IPS DF 19.7 (cell line): ENCODE results near the gene NDC80.
"Not testable (repeated sequence)": the region's sequence is repeated elsewhere in the genome, so short reads cannot be mapped to it uniquely, and the experiment has no call there.

Experiments
- DNase-seq: peaks from one replicate; pipeline ENCODE4 v3.0.0-alpha.2; 2013; ENCODE audit warnings: low read depth, low spot score

The NDC80 gene

DNA sequence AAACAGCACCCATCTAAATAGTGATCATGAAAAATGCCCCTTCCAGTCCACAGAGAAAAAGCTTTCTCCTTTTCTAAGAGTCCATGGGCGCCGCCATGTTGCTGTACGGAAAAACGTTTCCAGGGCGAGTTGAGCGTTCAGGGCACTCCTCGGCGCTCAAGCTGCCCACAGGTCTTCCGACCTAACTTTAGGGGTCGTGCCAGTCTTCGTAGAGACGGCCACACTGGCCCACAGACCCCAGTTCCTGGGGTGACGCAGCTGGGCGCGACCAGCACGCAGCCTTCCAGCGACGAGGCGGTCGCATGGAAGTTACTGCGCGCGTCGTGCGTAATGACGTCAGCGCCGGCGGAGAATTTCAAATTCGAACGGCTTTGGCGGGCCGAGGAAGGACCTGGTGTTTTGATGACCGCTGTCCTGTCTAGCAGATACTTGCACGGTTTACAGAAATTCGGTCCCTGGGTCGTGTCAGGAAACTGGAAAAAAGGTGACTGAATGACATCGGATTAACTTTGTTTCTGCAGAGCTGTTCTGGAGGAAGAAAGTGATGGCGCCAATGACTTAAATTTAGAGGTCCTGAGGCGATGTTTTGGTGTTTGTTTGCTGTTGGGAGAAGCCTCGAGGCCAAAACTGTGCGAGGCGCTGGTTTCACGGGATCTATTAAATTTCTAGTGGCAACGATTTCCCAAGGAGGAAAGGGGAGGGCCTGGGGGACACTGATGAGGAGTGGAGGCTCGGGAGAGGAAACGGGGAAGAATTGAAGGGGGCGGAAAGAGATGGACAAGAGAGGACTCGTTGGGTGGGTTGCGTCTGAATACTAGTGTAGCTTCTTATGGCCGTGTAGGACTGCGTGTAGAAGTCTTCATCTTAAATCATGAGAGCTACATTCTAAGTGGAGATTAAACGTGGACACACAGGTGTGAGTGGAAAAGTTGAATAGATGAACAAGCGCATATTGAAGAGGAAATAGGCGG, at the start of gene NDC80, which contains the start of gene METTL4:
Gene NDC80 (plus strand): TSS at position 358 of the 971 bp plus-strand sequence. CDS start 1,429 bp downstream, outside the sequence.
Gene METTL4 (minus strand): TSS at position 306 of the 971 bp plus-strand sequence. CDS start 4,289 bp downstream, outside the sequence.
- DNase-seq, result peak; percentile 60

DNA sequence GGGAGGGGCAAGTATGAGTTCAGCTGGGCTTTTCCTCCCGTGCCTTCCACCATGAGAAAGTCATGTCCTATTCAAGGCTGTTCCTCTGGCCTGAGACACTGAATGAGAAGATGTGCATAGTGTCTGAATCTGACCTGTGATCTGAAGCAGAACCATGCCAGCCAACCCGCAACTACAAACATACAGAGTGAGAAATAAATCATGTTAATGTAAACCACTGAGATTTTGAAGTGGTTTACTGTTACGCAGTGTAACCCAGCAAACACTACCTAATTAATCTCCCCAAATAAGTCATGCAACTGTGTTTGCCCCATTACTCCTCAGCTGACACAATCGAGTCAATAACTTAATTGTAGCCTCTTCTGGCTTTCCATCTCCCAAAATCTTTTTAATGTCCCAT, 49.2 kb upstream of the NDC80 start:
- DNase-seq, result no peak

- DNase-seq, result not testable (repeated sequence)
Measured at GRCh38 chr18:2524794-2525198, 46.6 kb upstream of the NDC80 start.

DNA sequence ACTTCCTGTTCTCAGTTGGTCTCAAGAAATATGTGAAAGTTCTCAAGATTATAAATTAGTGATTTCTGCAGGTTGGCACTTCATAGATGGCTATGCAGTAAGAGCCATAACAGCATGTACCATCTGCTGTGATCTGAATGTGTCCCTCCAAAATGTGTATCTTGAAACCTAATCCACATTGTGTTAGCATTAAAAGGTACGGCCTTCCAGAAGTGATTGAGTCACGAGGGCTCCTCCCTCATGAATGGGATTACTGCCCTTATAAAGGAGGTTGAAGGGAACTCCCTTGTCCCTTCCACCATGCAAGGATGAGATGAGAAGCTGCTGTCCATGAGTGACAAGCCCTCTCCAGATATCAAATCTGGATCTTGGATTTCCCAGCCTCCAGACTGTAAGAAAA, 45.0 kb upstream of the NDC80 start:
- DNase-seq, result no peak

DNA sequence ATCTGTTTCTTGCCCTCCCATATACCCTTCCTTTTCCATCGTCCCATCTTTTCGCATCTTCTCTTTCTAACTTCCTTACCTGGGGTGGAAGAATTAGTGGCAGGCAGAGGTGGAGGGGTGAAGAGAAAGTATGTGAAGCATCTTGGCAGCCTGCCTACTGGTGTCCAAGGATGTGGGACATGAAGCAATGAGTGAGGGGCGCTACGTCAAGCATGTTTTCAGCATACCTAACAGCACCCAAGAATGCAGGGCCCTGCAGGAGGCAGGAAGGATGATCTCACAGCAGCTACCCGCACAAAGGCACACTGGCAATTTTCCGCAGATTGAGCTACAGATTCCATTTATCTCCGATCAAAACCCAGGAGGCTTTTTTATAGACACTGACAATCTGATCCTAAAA, 42.2 kb upstream of the NDC80 start:
- DNase-seq, result peak; percentile 45

DNA sequence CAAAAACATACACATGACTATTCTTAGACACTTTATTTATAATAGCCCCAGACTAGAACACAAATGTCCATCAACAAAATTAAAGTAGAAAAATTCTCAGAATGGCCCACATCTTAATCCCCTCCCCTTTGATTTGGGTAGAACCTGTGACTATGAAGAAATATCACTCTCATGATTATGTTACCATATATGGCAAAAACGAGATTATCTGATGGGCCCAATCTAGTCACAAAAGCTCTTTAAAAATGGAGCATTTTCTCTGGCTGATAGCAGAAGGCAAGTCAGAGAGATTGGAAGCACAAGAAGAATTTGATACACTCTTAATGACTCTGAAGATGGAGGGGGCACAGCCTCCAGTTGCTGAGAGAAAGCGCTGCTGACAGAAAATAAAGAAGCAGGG, 39.6 kb upstream of the NDC80 start:
- DNase-seq, result no peak

GRCh38 chr18:2532797-2533196, 38.6 kb upstream of the NDC80 start:
- DNase-seq, result no peak

GRCh38 chr18:2534906-2535305, 36.5 kb upstream of the NDC80 start:
- no peak for DNase-seq

DNA sequence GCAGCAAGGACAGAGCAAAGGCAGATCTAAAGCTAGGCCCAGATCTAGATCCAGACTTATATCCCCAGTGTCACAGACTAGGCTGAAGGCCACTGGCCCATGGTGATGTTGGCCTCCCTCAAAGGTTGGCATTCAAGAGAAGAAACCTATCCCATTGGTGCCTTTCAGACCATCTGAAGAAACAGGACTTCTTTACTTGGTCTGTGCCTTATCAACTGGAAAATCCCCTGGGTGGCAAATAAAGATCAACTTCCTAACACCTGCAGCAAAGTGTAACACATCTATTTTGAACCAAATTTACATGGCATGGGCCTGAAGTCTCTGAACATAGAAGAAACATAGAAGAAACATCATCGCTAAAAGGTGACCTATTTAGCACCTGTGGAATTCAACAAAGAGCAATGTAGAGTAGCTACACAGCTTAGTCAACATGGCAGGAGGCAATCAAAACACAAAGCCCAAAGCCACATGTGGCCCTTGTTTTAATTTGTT, 35.9 kb upstream of the NDC80 start:
- DNase-seq, result no peak

DNA sequence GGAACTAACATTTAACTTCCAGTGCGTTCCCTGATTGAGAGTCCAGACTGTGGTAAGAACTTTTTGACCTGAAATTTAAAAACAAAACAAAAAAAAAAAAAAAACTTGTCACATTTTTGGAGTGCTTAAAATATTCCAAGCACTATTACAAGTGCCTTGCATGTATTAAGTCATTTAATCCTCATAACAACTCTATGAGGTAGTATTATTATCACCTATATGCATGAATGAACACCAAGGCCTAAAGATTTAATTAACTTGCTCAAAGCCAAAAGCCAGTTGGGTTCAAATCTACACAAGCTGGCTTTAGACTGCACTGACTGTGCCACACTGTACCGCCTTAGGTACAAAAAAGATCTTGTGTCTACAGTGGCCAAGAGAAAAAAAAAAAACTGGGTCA, 35.3 kb upstream of the NDC80 start:
- no peak for DNase-seq

- DNase-seq, result no peak
Measured at GRCh38 chr18:2536493-2536892, 34.9 kb upstream of the NDC80 start.

DNA sequence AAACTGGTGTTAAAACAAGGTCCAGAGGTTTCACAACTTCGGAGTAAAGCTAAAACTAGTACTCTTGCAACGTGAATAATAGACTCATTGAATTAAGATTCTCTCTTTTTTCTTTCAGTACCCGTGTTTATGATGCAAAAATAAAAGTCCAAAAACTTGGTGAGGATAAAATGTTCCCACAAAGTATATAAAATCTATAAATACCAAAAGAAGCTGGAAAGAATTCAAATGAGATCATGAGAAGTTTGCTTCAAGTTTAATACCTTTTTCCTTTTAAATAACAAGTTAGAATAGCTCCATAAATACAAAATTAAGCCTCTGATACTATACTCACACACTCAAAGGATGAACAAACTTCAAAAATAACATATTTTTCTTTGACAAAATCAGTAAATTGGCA, 34.1 kb upstream of the NDC80 start:
- no peak for DNase-seq

- DNase-seq, result no peak
Measured at GRCh38 chr18:2538236-2538635, 33.1 kb upstream of the NDC80 start.

DNA sequence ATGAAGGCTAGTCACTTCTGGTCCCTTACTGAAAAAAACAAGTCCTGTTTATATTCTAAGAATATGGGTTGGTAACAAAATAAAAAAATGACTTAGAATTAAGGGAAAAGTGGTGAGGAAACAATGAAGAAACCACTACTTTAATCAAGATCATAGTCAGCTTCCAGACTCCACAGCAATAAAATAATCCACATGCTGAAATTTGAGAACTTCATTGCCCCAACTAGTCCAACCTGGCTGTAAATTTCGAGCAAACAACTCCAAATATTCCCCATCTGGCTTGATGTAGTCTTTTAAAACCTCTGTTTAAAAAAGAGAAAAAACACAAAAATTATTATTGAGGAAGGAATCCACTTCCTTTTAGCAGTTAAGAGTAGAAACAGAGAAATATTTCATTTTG, 32.5 kb upstream of the NDC80 start:
- no peak for DNase-seq

DNA sequence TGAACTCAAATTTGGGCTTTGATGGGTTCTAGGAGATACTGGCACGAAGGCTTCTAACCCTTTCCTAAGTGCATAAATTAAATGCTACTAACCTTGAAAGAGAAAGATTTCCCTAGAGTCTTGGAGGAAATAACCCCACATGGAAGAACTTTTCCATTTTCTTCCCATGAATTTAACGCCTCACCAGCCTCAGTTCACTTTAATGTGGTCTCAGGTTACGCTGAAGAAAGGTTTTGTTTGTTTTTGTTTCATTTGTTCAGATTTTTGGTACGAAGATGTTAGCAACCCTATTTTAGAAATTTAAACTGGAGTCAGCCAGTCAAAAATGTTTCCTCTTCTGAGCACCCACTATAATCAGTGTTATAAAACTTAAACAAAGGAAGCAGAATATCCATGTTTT, 30.8 kb upstream of the NDC80 start:
- no peak for DNase-seq

GRCh38 chr18:2541925-2542563, 29.3 kb upstream of the NDC80 start:
- not testable (repeated sequence) for DNase-seq

GRCh38 chr18:2545155-2545554, 26.2 kb upstream of the NDC80 start:
- no peak for DNase-seq

- DNase-seq, result no peak
Measured at GRCh38 chr18:2547477-2548087, 23.8 kb upstream of the NDC80 start.

DNA sequence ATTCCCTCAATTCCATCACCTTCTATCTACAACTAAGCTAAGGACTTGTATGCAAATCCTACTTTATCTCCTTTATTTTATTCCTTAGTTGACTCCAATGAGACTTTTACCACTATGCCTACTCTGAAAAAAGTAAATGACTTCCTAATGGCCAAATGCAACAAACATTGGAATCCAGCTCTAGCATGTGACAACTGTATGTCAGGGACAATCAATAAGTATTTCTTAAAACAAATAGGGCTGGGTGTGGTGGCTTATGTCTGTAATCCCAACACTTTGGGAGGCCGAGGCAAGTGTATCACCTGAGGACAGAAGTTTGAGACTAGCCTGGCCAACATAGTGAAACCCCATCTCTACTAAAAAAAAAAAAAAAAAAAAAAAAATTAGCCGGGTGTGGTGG, 21.9 kb upstream of the NDC80 start:
- DNase-seq, result no peak

- no peak for DNase-seq
Measured at GRCh38 chr18:2551425-2551824, 19.9 kb upstream of the NDC80 start.

GRCh38 chr18:2554696-2555095, 16.7 kb upstream of the NDC80 start:
- DNase-seq, result no peak

- no peak for DNase-seq
Measured at GRCh38 chr18:2555895-2556294, 15.5 kb upstream of the NDC80 start.
